Keratinocyte (primary cell): Measurements from ENCODE around the gene NCK1. TPM values are rescaled to one million over a fixed set of nuclear protein-coding genes. Genes with fewer than 3 reads are reported as not detected.

Experiments
- DNase-seq: peaks from one replicate; pipeline ENCODE4 v3.0.0-alpha.2; 2011; ENCODE audit warnings: low read depth, missing footprints, low spot score
- FAIRE-seq: peaks from 2 replicates; lab custom pipeline; 2011; peaks lifted over from hg19 to GRCh38; lab: Jason Lieb, UNC
- H2AFZ ChIP-seq: 2 replicates; pipeline ENCODE4 v1.6.0; 2012; ENCODE audit warnings: low read length, control low read depth, inconsistent platforms; ENCODE audit not compliant: control insufficient read depth
- H3K27ac ChIP-seq: 2 replicates; pipeline ENCODE4 v1.5.1; 2011; ENCODE audit warnings: low read length; ENCODE audit not compliant: control insufficient read depth, insufficient read depth
- H3K27me3 ChIP-seq: 3 replicates; pipeline ENCODE4 v1.6.0; 2011; ENCODE audit warnings: low read length; ENCODE audit not compliant: control insufficient read depth, insufficient read depth; ENCODE audit errors: extremely low read depth
- H3K36me3 ChIP-seq, 2 experiments: 2 replicates in 1 of 2; 3 replicates in 1 of 2; pipeline ENCODE4 v1.5.1; 2011; ENCODE audit warnings: low read length in 2 of 2, mild to moderate bottlenecking in 1 of 2; ENCODE audit not compliant: control insufficient read depth in 2 of 2, insufficient read depth in 2 of 2; ENCODE audit errors: extremely low read depth in 1 of 2
- H3K4me1 ChIP-seq: 3 replicates; pipeline ENCODE4 v1.5.1; 2011; ENCODE audit warnings: low read length; ENCODE audit not compliant: control insufficient read depth, insufficient read depth; ENCODE audit errors: extremely low read depth
- H3K4me2 ChIP-seq: 3 replicates; pipeline ENCODE4 v1.6.0; 2011; ENCODE audit warnings: low read depth, low read length; ENCODE audit not compliant: control insufficient read depth, insufficient read depth; ENCODE audit errors: extremely low read depth
- H3K4me3 ChIP-seq, 3 experiments: fragments of 200-600 bp in 1 of 3; sonication (generic) in 1 of 3; 2 replicates in 2 of 3; 3 replicates in 1 of 3; pipeline ENCODE4 v1.5.1; 2011 to 2016; ENCODE audit warnings: low read length in 3 of 3, mild to moderate bottlenecking in 3 of 3, control low read depth in 2 of 3, inconsistent platforms in 1 of 3, low read depth in 1 of 3, mixed read lengths in 1 of 3, mixed run types in 1 of 3, moderate library complexity in 1 of 3; ENCODE audit not compliant: control insufficient read depth in 2 of 3, insufficient read depth in 2 of 3; ENCODE audit errors: extremely low read depth in 1 of 3
- H3K79me2 ChIP-seq: 2 replicates; pipeline ENCODE4 v1.6.0; 2012; ENCODE audit warnings: low read length; ENCODE audit not compliant: control insufficient read depth, insufficient read depth
- H3K9ac ChIP-seq: 3 replicates; pipeline ENCODE4 v1.6.0; 2011; ENCODE audit warnings: low read length; ENCODE audit not compliant: control insufficient read depth, insufficient read depth; ENCODE audit errors: extremely low read depth
- H3K9me1 ChIP-seq: 3 replicates; pipeline ENCODE4 v1.6.0; 2011; ENCODE audit warnings: low read length; ENCODE audit not compliant: control insufficient read depth, insufficient read depth; ENCODE audit errors: extremely low read depth
- H3K9me3 ChIP-seq: 2 replicates; pipeline ENCODE4 v1.5.1; 2012; ENCODE audit warnings: low read depth, low read length; ENCODE audit not compliant: control insufficient read depth
- H4K20me1 ChIP-seq: 3 replicates; pipeline ENCODE4 v1.6.0; 2011; ENCODE audit warnings: low read length; ENCODE audit not compliant: control insufficient read depth, insufficient read depth; ENCODE audit errors: extremely low read depth
- CTCF ChIP-seq, 3 experiments: IDR thresholded peaks in 1 of 3; conservative IDR thresholded peaks in 1 of 3; optimal IDR thresholded peaks in 1 of 3; 2 replicates in 2 of 3; 3 replicates in 1 of 3; pipeline versions ENCODE3 to v1.5.1; 2011; ENCODE audit warnings: low read length in 3 of 3, mild to moderate bottlenecking in 3 of 3, moderate library complexity in 2 of 3, control low read depth in 1 of 3, inconsistent platforms in 1 of 3; ENCODE audit not compliant: insufficient read depth in 2 of 3; ENCODE audit errors: extremely low read depth in 1 of 3
- EZH2 ChIP-seq: IDR thresholded peaks from one replicate; pipeline ENCODE4 v1.6.1; 2012; ENCODE audit warnings: inconsistent platforms, mild to moderate bottlenecking, low read length, moderate library complexity
- dilution Hi-C: fragments of 300-500 bp; cut with MboI; formaldehyde crosslinking; loops from one replicate; pipeline ENCODE4 v1.7.0; 2020; ENCODE audit warnings: low sequenced_read_pairs; ENCODE audit not compliant: extremely low pct_ligation_motif_present
- polyA plus RNA-seq, 5 experiments: library from polyadenylated mRNA; depleted of rRNA in 3 of 5; stranded (reverse) in 3 of 5; stranded (forward) in 1 of 5; unstranded in 1 of 5; fragments of >200 nt; gene quantifications; 1 replicate in 1 of 5; 2 replicates in 3 of 5; 3 replicates in 1 of 5; pipeline versions ENCODE4 v1.2.1 to v1.2.3, GENCODE V29; 2011 to 2012; ENCODE audit warnings: missing spikeins in 2 of 5, low read depth in 1 of 5, low replicate concordance in 1 of 5

The NCK1 gene
- polyA plus RNA-seq, 1 donor (not counting 4 experiments of a cell fraction or from before 2014, with no cell fraction given) = 57.9 TPM

- no peak overlapping the region for H3K27ac ChIP-seq
These were observed 58.0 kb downstream of the NCK1 start for GRCh38 chr3:136919799-136920580.

GRCh38 chr3:136920904-136921611, 59.0 kb downstream of the NCK1 start:
- TF ChIP-seq EZH2 = no peak
- no peak for TF ChIP-seq CTCF (optimal IDR thresholded peaks at IDR 0.05 in 1 of 3, IDR thresholded peaks at IDR 0.05 in 1 of 3, conservative IDR thresholded peaks at IDR 0.05 in 1 of 3; ENCODE audit: extremely low read depth in 1 of 3, insufficient read depth in 2 of 3, low read length in 3 of 3)
- dilution Hi-C loops = no loop called here
- DNase-seq (no peak), FAIRE-seq (no peak)
- H3K9me3 ChIP-seq = no peaks in the 10 kb centered on the region
- H3K9ac ChIP-seq = no peak overlapping the region
- H3K36me3 ChIP-seq = no peaks in the 10 kb centered on the region
- H3K79me2 ChIP-seq = peaks cover 65% of the 10 kb centered on the region
- H3K4me3 ChIP-seq = no peak overlapping the region
- no peaks in the 10 kb centered on the region for H4K20me1 ChIP-seq
- H2AFZ ChIP-seq = no peak overlapping the region
- H3K4me1 ChIP-seq = peaks cover 7% of the 10 kb centered on the region
- H3K27ac ChIP-seq = no peak overlapping the region
- no peaks in the 10 kb centered on the region for H3K27me3 ChIP-seq
- no peaks in the 10 kb centered on the region for H3K9me1 ChIP-seq
- H3K4me2 ChIP-seq = no peak overlapping the region

More at GRCh38 chr3:136919799-136920580, 58.0 kb downstream of the NCK1 start:
- TF ChIP-seq CTCF (optimal IDR thresholded peaks at IDR 0.05 in 1 of 3, IDR thresholded peaks at IDR 0.05 in 1 of 3, conservative IDR thresholded peaks at IDR 0.05 in 1 of 3; ENCODE audit: extremely low read depth in 1 of 3, insufficient read depth in 2 of 3, low read length in 3 of 3) (no peak), EZH2 (no peak)
- H2AFZ ChIP-seq = no peak overlapping the region
- H3K4me1 ChIP-seq = peaks cover 7% of the 10 kb centered on the region
- H3K4me3 ChIP-seq = no peak overlapping the region
- peak overlapping the region; percentile 25 for H3K4me2 ChIP-seq
- no peak overlapping the region for H3K9ac ChIP-seq
- dilution Hi-C loops = no loop called here
- H3K27me3 ChIP-seq = no peaks in the 10 kb centered on the region
- no peaks in the 10 kb centered on the region for H3K36me3 ChIP-seq
- peaks cover 65% of the 10 kb centered on the region for H3K79me2 ChIP-seq
- no peaks in the 10 kb centered on the region for H4K20me1 ChIP-seq
- DNase-seq (no peak), FAIRE-seq (peak; percentile 79)
- no peaks in the 10 kb centered on the region for H3K9me1 ChIP-seq
- no peaks in the 10 kb centered on the region for H3K9me3 ChIP-seq
